ENCODE results near the gene KEAP1. TPM values are rescaled to one million over a fixed set of nuclear protein-coding genes. Genes with fewer than 3 reads are reported as not detected.

KEAP1 gene
- total and polyA plus RNA-seq, 2 of the 13 experiments (the other 11 are each of a cell fraction or from before 2014, with no cell fraction given), result 56.7 to 72.9 TPM

DNA sequence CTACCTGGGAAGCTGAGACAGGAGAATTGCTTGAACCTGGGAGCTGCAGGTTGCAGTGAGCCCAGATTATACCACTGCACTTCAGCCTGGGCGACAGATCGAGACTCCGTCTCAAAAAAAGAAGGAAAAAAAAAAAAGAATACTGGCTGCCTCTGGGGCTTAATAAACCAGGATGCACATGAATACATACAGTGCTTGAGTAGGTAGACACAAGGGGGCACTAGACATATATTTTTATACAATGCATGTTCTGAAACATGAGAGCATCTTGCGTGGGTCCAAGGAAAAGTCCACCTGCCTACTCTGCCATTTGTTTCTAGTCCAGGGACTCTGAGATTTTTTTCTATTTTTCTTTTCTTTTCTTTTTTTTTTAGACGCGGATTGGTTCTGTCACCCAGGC is 31.2 kb downstream of the KEAP1 start:
- CTCF ChIA-PET (ENCODE audit: low intra/inter-chr PET ratio, low total read pairs), result interaction anchor here (1.1 kb wide), 1 partner anchor 27 kb away, joined by 3 read pairs; no protein-coding TSS in a partner anchor
- no peak overlapping the region for H2AFZ ChIP-seq (ENCODE audit: low read length)
- TF ChIP-seq ZNF713 (CRISPR knock-in tag; IDR thresholded peaks at IDR 0.05), result no peak
- TF ChIP-seq ZMAT3 (CRISPR knock-in tag; conservative IDR thresholded peaks at IDR 0.05), result no peak
- TF ChIP-seq DNMT3B (CRISPR knock-in tag; conservative IDR thresholded peaks at IDR 0.05), result no peak
- TF ChIP-seq, protein P1, sequence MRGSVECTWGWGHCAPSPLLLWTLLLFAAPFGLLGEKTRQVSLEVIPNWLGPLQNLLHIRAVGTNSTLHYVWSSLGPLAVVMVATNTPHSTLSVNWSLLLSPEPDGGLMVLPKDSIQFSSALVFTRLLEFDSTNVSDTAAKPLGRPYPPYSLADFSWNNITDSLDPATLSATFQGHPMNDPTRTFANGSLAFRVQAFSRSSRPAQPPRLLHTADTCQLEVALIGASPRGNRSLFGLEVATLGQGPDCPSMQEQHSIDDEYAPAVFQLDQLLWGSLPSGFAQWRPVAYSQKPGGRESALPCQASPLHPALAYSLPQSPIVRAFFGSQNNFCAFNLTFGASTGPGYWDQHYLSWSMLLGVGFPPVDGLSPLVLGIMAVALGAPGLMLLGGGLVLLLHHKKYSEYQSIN (CRISPR knock-in tag; IDR thresholded peaks at IDR 0.05; ENCODE audit: borderline replicate concordance), result no peak
- TF ChIP-seq, protein P2, sequence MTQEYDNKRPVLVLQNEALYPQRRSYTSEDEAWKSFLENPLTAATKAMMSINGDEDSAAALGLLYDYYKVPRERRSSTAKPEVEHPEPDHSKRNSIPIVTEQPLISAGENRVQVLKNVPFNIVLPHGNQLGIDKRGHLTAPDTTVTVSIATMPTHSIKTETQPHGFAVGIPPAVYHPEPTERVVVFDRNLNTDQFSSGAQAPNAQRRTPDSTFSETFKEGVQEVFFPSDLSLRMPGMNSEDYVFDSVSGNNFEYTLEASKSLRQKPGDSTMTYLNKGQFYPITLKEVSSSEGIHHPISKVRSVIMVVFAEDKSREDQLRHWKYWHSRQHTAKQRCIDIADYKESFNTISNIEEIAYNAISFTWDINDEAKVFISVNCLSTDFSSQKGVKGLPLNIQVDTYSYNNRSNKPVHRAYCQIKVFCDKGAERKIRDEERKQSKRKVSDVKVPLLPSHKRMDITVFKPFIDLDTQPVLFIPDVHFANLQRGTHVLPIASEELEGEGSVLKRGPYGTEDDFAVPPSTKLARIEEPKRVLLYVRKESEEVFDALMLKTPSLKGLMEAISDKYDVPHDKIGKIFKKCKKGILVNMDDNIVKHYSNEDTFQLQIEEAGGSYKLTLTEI (CRISPR knock-in tag; conservative IDR thresholded peaks at IDR 0.05), result no peak
- no peak for TF ChIP-seq YEATS2 (CRISPR knock-in tag; IDR thresholded peaks at IDR 0.05; ENCODE audit: borderline replicate concordance)
- TF ChIP-seq, protein P3, sequence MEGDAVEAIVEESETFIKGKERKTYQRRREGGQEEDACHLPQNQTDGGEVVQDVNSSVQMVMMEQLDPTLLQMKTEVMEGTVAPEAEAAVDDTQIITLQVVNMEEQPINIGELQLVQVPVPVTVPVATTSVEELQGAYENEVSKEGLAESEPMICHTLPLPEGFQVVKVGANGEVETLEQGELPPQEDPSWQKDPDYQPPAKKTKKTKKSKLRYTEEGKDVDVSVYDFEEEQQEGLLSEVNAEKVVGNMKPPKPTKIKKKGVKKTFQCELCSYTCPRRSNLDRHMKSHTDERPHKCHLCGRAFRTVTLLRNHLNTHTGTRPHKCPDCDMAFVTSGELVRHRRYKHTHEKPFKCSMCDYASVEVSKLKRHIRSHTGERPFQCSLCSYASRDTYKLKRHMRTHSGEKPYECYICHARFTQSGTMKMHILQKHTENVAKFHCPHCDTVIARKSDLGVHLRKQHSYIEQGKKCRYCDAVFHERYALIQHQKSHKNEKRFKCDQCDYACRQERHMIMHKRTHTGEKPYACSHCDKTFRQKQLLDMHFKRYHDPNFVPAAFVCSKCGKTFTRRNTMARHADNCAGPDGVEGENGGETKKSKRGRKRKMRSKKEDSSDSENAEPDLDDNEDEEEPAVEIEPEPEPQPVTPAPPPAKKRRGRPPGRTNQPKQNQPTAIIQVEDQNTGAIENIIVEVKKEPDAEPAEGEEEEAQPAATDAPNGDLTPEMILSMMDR (CRISPR knock-in tag; IDR thresholded peaks at IDR 0.05), result peak; percentile 46; the same call in 1 of the 2 replicates
- no peak for TF ChIP-seq STAT5B (CRISPR knock-in tag; IDR thresholded peaks at IDR 0.05)
- no peak for TF ChIP-seq NR2F1 (CRISPR knock-in tag; IDR thresholded peaks at IDR 0.05)
- TF ChIP-seq STAG1 (CRISPR knock-in tag; IDR thresholded peaks at IDR 0.05), result peak; percentile 29; the same call in 1 of the 2 replicates
- TF ChIP-seq, protein P4, sequence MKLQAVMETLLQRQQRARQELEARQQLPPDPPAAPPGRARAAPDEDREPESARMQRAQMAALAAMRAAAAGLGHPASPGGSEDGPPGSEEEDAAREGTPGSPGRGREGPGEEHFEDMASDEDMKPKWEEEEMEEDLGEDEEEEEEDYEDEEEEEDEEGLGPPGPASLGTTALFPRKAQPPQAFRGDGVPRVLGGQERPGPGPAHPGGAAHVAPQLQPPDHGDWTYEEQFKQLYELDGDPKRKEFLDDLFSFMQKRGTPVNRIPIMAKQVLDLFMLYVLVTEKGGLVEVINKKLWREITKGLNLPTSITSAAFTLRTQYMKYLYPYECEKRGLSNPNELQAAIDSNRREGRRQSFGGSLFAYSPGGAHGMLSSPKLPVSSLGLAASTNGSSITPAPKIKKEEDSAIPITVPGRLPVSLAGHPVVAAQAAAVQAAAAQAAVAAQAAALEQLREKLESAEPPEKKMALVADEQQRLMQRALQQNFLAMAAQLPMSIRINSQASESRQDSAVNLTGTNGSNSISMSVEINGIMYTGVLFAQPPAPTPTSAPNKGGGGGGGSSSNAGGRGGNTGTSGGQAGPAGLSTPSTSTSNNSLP (IDR thresholded peaks at IDR 0.05; ENCODE audit: low read depth, low read length), result peak; percentile 64; the same call in 1 of the 2 replicates
- TF ChIP-seq GPN1 (CRISPR knock-in tag; IDR thresholded peaks at IDR 0.05; ENCODE audit: borderline replicate concordance), result no peak
- TF ChIP-seq AHR (CRISPR knock-in tag; IDR thresholded peaks at IDR 0.05), result no peak
- TF ChIP-seq PHB2 (IDR thresholded peaks at IDR 0.05; ENCODE audit: partially characterized antibody), result no peak
- no peak for TF ChIP-seq GATA4 (IDR thresholded peaks at IDR 0.05; ENCODE audit: borderline replicate concordance, low read depth)
- TF ChIP-seq RFXAP (CRISPR knock-in tag; IDR thresholded peaks at IDR 0.05; ENCODE audit: borderline replicate concordance), result no peak
- no peak for TF ChIP-seq ZNF737 (CRISPR knock-in tag; IDR thresholded peaks at IDR 0.05; ENCODE audit: borderline replicate concordance)
- TF ChIP-seq, protein P5, sequence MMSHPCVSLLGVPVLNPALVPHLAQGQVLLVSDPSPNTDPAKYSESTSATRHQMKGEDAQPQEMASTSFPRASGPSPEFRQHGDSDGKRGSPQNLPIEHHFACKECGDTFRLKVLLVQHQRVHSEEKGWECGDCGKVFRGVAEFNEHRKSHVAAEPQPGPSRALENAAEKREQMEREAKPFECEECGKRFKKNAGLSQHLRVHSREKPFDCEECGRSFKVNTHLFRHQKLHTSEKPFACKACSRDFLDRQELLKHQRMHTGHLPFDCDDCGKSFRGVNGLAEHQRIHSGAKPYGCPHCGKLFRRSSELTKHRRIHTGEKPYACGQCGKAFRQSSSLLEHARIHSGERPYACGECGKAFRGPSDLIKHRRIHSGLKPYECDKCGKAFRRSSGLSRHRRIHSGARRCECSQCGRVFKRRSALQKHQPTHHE (CRISPR knock-in tag; IDR thresholded peaks at IDR 0.05; ENCODE audit: borderline replicate concordance), result no peak

More for the DNA sequence above, 31.2 kb downstream of the KEAP1 start:
- WGBS (ENCODE audit: low lambda C conversion rate), result 13% methylated on average over 6 of the region's 6 CpGs
- Histone ChIP-seq H3K4me2 (ENCODE audit: low read depth, low read length) (no peak overlapping the region), H3K79me2 (ENCODE audit: insufficient read depth, low read length) (no peaks in the 10 kb centered on the region), H3K9me3 (ENCODE audit: low read length) (no peaks in the 10 kb centered on the region), H3K4me1 (ENCODE audit: insufficient read depth, low read length) (no peaks in the 10 kb centered on the region), H4K20me1 (ENCODE audit: insufficient read depth, low read length) (no peaks in the 10 kb centered on the region), H3K4me3 (replicated peaks in 1 of 3; ENCODE audit: insufficient read depth in 1 of 3, low read depth in 2 of 3, low read length in 3 of 3) (no peak overlapping the region), H3K27me3 (ENCODE audit: control insufficient read depth in 1 of 2, insufficient read depth in 2 of 2, low read length in 2 of 2) (no peaks in the 10 kb centered on the region), H3K27ac (ENCODE audit: extremely low read length, insufficient read depth, low read length) (no peak overlapping the region), H3K9ac (ENCODE audit: insufficient read depth, low read depth, low read length) (no peak overlapping the region), H3K36me3 (replicated peaks in 1 of 2; ENCODE audit: control insufficient read depth in 1 of 2, insufficient read depth in 2 of 2, low read length in 2 of 2) (no peaks in the 10 kb centered on the region)
- intact Hi-C loops (cut with micrococcal nuclease; ENCODE audit: unreplicated experiment) (loop anchor here (5.0 kb wide), 1 partner anchor 225 kb away; no protein-coding TSS in a partner anchor), in situ Hi-C loops (cut with HindIII; ENCODE audit: extremely low pct_ligation_motif_present, low pct_unique_long_range_greater_than_20kb) (no loop called here)
- FAIRE-seq, result no peak
- peak; percentile 70 for ATAC-seq
- POLR2A ChIA-PET, result no interaction called here
- peak; percentile 54 for DNase-seq (ENCODE audit: low spot score)
- BruUV-seq (replicated peaks), result no TSS peak

Measured in HepG2 (cell line).